ENCODE data around the gene PRDM16. TPM values are rescaled to one million over a fixed set of nuclear protein-coding genes. Genes with fewer than 3 reads are reported as not detected.

Gene PRDM16
- total and polyA plus RNA-seq, 4 donors = 0.05 to 0.67 (median 0.19) TPM

DNA sequence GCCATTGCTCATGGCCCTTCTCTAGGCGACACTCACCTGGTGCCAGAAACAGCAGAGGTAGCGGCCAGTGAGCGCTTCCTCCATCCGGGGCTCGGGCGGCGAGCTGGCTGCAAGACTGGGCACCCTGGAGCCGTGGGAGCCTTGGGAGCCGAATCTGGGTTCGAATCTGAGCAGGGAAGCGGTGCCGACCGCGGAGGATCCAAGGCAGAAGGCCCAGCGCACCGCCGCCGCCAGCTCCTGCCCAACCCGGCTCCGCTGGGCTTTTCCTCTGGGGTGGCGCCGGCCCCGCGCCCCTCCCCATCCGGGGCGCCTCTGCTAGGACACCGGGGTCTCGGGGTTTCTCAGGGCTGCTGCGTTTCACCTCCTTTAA lies 1.7 kb upstream of the PRDM16 start:
- TF ChIP-seq NR2F2 (IDR thresholded peaks at IDR 0.05) (no peak), YY1 (IDR thresholded peaks at IDR 0.05) (no peak), MAX (IDR thresholded peaks at IDR 0.05) (no peak), HNF4G (IDR thresholded peaks at IDR 0.05) (no peak), FOXA1 (IDR thresholded peaks at IDR 0.05) (no peak)
- TF ChIP-seq, protein P1, sequence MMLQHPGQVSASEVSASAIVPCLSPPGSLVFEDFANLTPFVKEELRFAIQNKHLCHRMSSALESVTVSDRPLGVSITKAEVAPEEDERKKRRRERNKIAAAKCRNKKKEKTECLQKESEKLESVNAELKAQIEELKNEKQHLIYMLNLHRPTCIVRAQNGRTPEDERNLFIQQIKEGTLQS (IDR thresholded peaks at IDR 0.05) = no peak
- DNase-seq (ENCODE audit: low spot score) = no peak
- H3K36me3 ChIP-seq (ENCODE audit: control insufficient read depth in 4 of 4, insufficient read depth in 3 of 4, low read depth in 1 of 4, low read length in 3 of 4) = no peaks in the 10 kb centered on the region
- H3K4me3 ChIP-seq (ENCODE audit: low read depth in 1 of 3, low read length in 3 of 3) = no peak overlapping the region
- no peak overlapping the region for H3K27ac ChIP-seq (ENCODE audit: low read depth in 1 of 2, low read length in 2 of 2)
- 38% methylated on average over 29 of the region's 29 CpGs for WGBS
- peaks cover 0 to 34% (median 10%) of the 10 kb centered on the region in 4 donors for H3K27me3 ChIP-seq (ENCODE audit: control insufficient read depth in 4 of 4, insufficient read depth in 4 of 4, low read length in 3 of 4)
- no peak overlapping the region for H3K9ac ChIP-seq (ENCODE audit: low read depth in 1 of 2, low read length in 2 of 2)
- H3K4me1 ChIP-seq (ENCODE audit: control insufficient read depth in 4 of 4, insufficient read depth in 4 of 4, low read length in 3 of 4) = peaks cover 10 to 28% (median 22%) of the 10 kb centered on the region in 4 donors
- H3K9me3 ChIP-seq (ENCODE audit: control insufficient read depth in 4 of 4, low read length in 3 of 4) = no peaks in the 10 kb centered on the region

DNA sequence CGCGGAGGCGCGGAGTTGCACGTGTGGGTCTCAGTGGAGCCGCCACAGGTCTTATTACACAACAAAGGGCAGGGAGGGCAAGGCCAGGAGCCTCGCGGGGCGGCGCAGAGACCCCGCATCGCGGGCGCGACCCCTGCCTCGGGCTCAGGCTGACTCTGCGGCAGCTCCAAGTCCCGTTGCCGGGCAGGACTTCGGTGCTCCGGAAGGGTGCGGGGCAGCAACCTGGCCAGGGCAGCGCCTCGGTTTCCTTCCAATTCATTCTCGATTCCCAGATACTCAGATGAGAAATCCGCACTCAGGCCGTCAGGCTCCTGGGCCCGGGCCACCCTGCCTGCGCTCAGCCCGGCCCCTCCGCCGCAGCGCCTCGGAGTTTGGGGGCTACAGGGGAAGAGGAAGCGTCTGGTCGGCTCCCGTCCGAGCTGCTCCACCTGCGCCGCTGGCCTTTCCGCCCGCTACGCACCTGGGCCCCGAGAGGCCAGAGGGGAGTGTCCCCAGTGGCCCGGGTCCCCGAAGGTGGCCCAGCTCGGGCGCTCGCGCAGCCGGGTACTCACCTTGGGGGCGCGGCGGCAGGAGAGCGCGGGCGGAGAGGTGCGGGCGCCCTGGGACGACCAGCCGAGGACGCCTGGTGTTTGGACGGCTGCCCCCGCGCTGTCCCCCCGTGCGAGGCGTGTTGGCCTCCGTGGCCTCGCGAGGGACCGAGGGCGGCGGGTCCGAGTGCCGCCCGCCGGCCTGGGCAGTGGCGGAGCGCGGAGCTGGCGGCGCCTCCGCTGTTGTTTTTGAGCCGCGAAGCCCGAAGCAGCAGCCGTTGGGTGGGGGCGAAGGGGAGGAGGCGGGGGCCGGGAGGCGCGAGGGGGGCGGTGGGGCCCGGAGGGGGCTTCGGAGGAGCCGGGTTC lies 1.1 kb upstream of the PRDM16 start:
- H3K27ac ChIP-seq (ENCODE audit: low read depth in 1 of 2, low read length in 2 of 2) = no peak overlapping the region
- DNase-seq (ENCODE audit: low spot score) = no peak

DNA sequence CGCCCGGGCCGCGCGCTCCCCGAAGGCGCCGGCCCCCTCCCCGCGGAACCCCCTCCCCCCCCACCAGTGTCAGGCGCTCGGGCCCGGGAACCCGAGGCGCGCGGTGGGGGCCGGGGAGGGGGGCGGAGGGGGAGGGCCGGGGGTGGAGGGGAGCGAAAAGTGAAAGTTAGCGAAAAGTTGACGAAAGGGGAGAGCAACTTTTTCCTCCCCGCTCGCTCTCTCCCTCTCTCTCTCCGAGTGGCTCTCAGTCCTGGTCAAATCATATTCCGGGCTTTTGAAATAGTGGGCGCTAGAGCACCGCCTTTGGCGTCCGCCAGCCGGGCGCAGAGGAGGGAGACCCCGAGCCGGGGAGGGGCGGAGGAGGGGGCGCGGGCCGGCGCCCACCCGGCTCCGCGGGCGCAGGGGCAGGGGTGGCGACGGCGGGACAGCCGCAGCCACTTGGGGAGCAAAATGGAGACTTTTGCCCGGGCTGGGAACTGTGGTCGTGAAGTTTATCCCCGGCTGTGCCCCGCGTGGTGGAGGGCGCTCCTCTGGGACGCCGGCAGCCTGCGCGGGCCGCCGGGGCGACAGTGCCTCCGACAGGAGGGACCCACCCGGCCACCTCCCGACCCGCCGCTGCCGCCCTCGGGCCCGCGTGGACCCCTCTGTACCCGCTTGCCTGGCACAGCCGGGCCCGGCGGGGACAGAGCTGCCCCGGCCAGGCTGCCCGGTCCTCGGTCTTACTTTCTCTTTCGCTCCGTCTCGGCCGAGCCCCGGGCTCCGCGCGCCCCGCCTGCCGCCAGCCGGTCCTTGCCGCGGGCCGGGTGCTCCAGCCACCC lies 697 bp downstream of the PRDM16 start:
- DNase-seq (ENCODE audit: low spot score) = peak; percentile 46
- WGBS = 2% methylated on average over 90 of the region's 91 CpGs
- H3K27ac ChIP-seq (ENCODE audit: low read depth in 1 of 2, low read length in 2 of 2) = peak overlapping the region; percentile 14 to 41
- no peak for TF ChIP-seq YY1 (IDR thresholded peaks at IDR 0.05)
- peak; percentile 48 for TF ChIP-seq RAD21 (IDR thresholded peaks at IDR 0.05)
- TF ChIP-seq, protein P2, sequence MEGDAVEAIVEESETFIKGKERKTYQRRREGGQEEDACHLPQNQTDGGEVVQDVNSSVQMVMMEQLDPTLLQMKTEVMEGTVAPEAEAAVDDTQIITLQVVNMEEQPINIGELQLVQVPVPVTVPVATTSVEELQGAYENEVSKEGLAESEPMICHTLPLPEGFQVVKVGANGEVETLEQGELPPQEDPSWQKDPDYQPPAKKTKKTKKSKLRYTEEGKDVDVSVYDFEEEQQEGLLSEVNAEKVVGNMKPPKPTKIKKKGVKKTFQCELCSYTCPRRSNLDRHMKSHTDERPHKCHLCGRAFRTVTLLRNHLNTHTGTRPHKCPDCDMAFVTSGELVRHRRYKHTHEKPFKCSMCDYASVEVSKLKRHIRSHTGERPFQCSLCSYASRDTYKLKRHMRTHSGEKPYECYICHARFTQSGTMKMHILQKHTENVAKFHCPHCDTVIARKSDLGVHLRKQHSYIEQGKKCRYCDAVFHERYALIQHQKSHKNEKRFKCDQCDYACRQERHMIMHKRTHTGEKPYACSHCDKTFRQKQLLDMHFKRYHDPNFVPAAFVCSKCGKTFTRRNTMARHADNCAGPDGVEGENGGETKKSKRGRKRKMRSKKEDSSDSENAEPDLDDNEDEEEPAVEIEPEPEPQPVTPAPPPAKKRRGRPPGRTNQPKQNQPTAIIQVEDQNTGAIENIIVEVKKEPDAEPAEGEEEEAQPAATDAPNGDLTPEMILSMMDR (IDR thresholded peaks at IDR 0.05; ENCODE audit: low read depth, low read length, missing input control) = peak; percentile 17
- H3K4me3 ChIP-seq (ENCODE audit: low read depth in 1 of 3, low read length in 3 of 3) = peak overlapping the region; percentile 47 to 93 (median 64)
- H3K4me1 ChIP-seq (ENCODE audit: control insufficient read depth in 4 of 4, insufficient read depth in 4 of 4, low read length in 3 of 4) = peaks cover 5 to 26% (median 15%) of the 10 kb centered on the region in 4 donors
- H3K9ac ChIP-seq (ENCODE audit: low read depth in 1 of 2, low read length in 2 of 2) = peak overlapping the region in 1 of 2 donors; percentile 27
- peaks cover 0 to 40% (median 6%) of the 10 kb centered on the region in 4 donors for H3K27me3 ChIP-seq (ENCODE audit: control insufficient read depth in 4 of 4, insufficient read depth in 4 of 4, low read length in 3 of 4)
- H3K36me3 ChIP-seq (ENCODE audit: control insufficient read depth in 4 of 4, insufficient read depth in 3 of 4, low read depth in 1 of 4, low read length in 3 of 4) = no peaks in the 10 kb centered on the region
- H3K9me3 ChIP-seq (ENCODE audit: control insufficient read depth in 4 of 4, low read length in 3 of 4) = no peaks in the 10 kb centered on the region

More for the DNA sequence above, 1.1 kb upstream of the PRDM16 start:
- Histone ChIP-seq H3K4me3 (ENCODE audit: low read depth in 1 of 3, low read length in 3 of 3) (peak overlapping the region in 1 of 3 donors; percentile 93), H3K27me3 (ENCODE audit: control insufficient read depth in 4 of 4, insufficient read depth in 4 of 4, low read length in 3 of 4) (peaks cover 0 to 39% (median 9%) of the 10 kb centered on the region in 4 donors), H3K9ac (ENCODE audit: low read depth in 1 of 2, low read length in 2 of 2) (no peak overlapping the region), H3K36me3 (ENCODE audit: control insufficient read depth in 4 of 4, insufficient read depth in 3 of 4, low read depth in 1 of 4, low read length in 3 of 4) (no peaks in the 10 kb centered on the region), H3K9me3 (ENCODE audit: control insufficient read depth in 4 of 4, low read length in 3 of 4) (no peaks in the 10 kb centered on the region), H3K4me1 (ENCODE audit: control insufficient read depth in 4 of 4, insufficient read depth in 4 of 4, low read length in 3 of 4) (peaks cover 10 to 28% (median 22%) of the 10 kb centered on the region in 4 donors)
- TF ChIP-seq YY1 (IDR thresholded peaks at IDR 0.05) (no peak), ZBTB33 (IDR thresholded peaks at IDR 0.05) (no peak), FOXA1 (IDR thresholded peaks at IDR 0.05) (no peak), NR2F2 (IDR thresholded peaks at IDR 0.05) (no peak), EGR1 (IDR thresholded peaks at IDR 0.05; ENCODE audit: low read depth in 2 of 2) (no peak), GABPA (IDR thresholded peaks at IDR 0.05 in 1 of 2, conservative IDR thresholded peaks at IDR 0.05 in 1 of 2) (no peak)
- WGBS = 6% methylated on average over 97 of the region's 97 CpGs
